PFSK-1 (cell line): Measurements from ENCODE around the gene SYNE2.

Experiments
- FOXP2 ChIP-seq: optimal IDR thresholded peaks from 2 replicates; pipeline ENCODE3; 2011; ENCODE audit warnings: borderline replicate concordance, control low read depth, inconsistent platforms; ENCODE audit not compliant: insufficient read depth; ENCODE audit errors: extremely low read length, extremely low read depth
- POLR2AphosphoS5 ChIP-seq: IDR thresholded peaks from 2 replicates; pipeline ENCODE4 v1.6.1; 2012; ENCODE audit warnings: low read depth, mild to moderate bottlenecking, control low read depth, low read length, moderate library complexity
- SIN3A ChIP-seq: IDR thresholded peaks from 2 replicates; pipeline ENCODE4 v1.6.1; 2012; ENCODE audit warnings: mild to moderate bottlenecking, low read length, moderate library complexity, borderline replicate concordance; ENCODE audit not compliant: insufficient read depth
- TAF1 ChIP-seq: IDR thresholded peaks from 2 replicates; pipeline ENCODE4 v1.6.1; 2012; ENCODE audit warnings: low read length, control low read depth, borderline replicate concordance; ENCODE audit not compliant: insufficient read depth
- TF ChIP-seq, protein P1 (sequence below), 2 experiments: IDR thresholded peaks; 2 replicates each; pipeline versions ENCODE4 v1.6.1 to v1.8.0; 2011 to 2012; ENCODE audit warnings: low read depth in 2 of 2, low read length in 2 of 2, control low read depth in 1 of 2, inconsistent platforms in 1 of 2, mild to moderate bottlenecking in 1 of 2, moderate library complexity in 1 of 2; ENCODE audit not compliant: insufficient read depth in 1 of 2

SYNE2 gene

GRCh38 chr14:64248689-64249088, 395.9 kb downstream of the SYNE2 start:
- TF ChIP-seq, protein P1, sequence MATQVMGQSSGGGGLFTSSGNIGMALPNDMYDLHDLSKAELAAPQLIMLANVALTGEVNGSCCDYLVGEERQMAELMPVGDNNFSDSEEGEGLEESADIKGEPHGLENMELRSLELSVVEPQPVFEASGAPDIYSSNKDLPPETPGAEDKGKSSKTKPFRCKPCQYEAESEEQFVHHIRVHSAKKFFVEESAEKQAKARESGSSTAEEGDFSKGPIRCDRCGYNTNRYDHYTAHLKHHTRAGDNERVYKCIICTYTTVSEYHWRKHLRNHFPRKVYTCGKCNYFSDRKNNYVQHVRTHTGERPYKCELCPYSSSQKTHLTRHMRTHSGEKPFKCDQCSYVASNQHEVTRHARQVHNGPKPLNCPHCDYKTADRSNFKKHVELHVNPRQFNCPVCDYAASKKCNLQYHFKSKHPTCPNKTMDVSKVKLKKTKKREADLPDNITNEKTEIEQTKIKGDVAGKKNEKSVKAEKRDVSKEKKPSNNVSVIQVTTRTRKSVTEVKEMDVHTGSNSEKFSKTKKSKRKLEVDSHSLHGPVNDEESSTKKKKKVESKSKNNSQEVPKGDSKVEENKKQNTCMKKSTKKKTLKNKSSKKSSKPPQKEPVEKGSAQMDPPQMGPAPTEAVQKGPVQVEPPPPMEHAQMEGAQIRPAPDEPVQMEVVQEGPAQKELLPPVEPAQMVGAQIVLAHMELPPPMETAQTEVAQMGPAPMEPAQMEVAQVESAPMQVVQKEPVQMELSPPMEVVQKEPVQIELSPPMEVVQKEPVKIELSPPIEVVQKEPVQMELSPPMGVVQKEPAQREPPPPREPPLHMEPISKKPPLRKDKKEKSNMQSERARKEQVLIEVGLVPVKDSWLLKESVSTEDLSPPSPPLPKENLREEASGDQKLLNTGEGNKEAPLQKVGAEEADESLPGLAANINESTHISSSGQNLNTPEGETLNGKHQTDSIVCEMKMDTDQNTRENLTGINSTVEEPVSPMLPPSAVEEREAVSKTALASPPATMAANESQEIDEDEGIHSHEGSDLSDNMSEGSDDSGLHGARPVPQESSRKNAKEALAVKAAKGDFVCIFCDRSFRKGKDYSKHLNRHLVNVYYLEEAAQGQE (IDR thresholded peaks at IDR 0.05; ENCODE audit: insufficient read depth in 1 of 2, low read depth in 2 of 2, low read length in 2 of 2), result no peak
- TF ChIP-seq TAF1, result no peak
- TF ChIP-seq POLR2AphosphoS5, result no peak
- no peak for TF ChIP-seq SIN3A
- TF ChIP-seq FOXP2, result no peak

- no peak for TF ChIP-seq SIN3A
- no peak for TF ChIP-seq TAF1
- no peak for TF ChIP-seq FOXP2
- TF ChIP-seq POLR2AphosphoS5, result no peak
- TF ChIP-seq, protein P1 (IDR thresholded peaks at IDR 0.05; ENCODE audit: insufficient read depth in 1 of 2, low read depth in 2 of 2, low read length in 2 of 2), result no peak
Measured at GRCh38 chr14:64249363-64249762, 396.6 kb downstream of the SYNE2 start.

DNA sequence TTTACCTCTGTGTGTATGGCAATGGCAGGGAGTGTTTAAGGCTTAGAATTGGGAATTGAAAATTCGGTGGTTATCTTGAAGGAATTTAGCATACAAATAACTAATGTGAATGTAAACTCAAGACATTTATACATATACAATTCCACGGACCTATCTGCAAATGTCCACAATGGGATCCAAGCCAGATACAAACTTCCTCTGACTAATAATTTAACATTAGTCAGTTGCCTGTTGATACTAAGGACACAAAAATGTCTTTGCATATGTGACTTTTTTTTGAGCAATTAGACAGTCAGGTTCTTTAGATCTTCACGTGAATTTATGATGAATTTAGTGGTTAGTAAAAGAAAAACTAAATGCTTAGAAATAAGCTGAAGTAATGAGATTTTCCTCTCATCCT, 400.9 kb downstream of the SYNE2 start:
- TF ChIP-seq POLR2AphosphoS5, result no peak
- TF ChIP-seq, protein P1 (IDR thresholded peaks at IDR 0.05; ENCODE audit: insufficient read depth in 1 of 2, low read depth in 2 of 2, low read length in 2 of 2), result no peak
- TF ChIP-seq FOXP2, result no peak
- TF ChIP-seq SIN3A, result no peak
- TF ChIP-seq TAF1, result no peak

GRCh38 chr14:64255756-64256155, 403.0 kb downstream of the SYNE2 start:
- no peak for TF ChIP-seq POLR2AphosphoS5
- TF ChIP-seq, protein P1 (IDR thresholded peaks at IDR 0.05; ENCODE audit: insufficient read depth in 1 of 2, low read depth in 2 of 2, low read length in 2 of 2), result no peak
- TF ChIP-seq TAF1, result no peak
- no peak for TF ChIP-seq FOXP2
- no peak for TF ChIP-seq SIN3A

GRCh38 chr14:64260418-64260817, 407.6 kb downstream of the SYNE2 start:
- TF ChIP-seq, protein P1 (IDR thresholded peaks at IDR 0.05; ENCODE audit: insufficient read depth in 1 of 2, low read depth in 2 of 2, low read length in 2 of 2), result no peak
- TF ChIP-seq FOXP2, result no peak
- no peak for TF ChIP-seq SIN3A
- no peak for TF ChIP-seq POLR2AphosphoS5
